ENCODE data around the gene BAHD1.

DNA sequence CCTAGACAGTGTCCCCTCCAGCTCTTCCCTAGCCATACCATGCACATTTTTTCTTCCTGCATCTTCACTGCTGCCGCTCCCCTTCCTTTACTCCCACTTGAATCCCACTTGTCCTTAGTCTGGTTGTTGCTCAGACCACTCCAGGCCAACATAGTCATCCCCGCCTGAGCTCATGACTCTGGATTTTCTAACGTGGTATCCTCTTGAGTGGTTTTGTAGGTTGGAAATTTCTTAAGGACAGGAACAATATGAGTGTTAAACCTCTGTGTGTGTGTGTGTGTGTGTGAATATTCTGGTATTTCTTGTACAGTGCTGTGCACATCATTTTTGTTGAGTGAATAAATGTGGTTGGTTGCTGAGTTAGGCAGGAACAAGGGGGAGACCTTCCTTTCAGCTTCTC, 3.1 kb downstream of the BAHD1 start:
- TF ChIP-seq, protein P1, sequence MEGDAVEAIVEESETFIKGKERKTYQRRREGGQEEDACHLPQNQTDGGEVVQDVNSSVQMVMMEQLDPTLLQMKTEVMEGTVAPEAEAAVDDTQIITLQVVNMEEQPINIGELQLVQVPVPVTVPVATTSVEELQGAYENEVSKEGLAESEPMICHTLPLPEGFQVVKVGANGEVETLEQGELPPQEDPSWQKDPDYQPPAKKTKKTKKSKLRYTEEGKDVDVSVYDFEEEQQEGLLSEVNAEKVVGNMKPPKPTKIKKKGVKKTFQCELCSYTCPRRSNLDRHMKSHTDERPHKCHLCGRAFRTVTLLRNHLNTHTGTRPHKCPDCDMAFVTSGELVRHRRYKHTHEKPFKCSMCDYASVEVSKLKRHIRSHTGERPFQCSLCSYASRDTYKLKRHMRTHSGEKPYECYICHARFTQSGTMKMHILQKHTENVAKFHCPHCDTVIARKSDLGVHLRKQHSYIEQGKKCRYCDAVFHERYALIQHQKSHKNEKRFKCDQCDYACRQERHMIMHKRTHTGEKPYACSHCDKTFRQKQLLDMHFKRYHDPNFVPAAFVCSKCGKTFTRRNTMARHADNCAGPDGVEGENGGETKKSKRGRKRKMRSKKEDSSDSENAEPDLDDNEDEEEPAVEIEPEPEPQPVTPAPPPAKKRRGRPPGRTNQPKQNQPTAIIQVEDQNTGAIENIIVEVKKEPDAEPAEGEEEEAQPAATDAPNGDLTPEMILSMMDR (IDR thresholded peaks at IDR 0.05): no peak
- no peak for TF ChIP-seq POLR2A (IDR thresholded peaks at IDR 0.05)
